Adrenal gland (tissue), 5 donors: ENCODE measurements around the gene ATP6V1G1.

Experiments used
- CTCF ChIP-seq, 6 experiments: fragments of 450-650 bp in 4 of 6; fragments of 200-600 bp in 2 of 6; sonication (generic) in 1 of 6; IDR thresholded peaks; 1 replicate in 5 of 6; 2 replicates in 1 of 6; pipeline versions ENCODE4 v1.5.1 to v1.8.0; 2016 to 2021; ENCODE audit warnings: antibody characterized with exemption in 6 of 6, mild to moderate bottlenecking in 2 of 6, moderate library complexity in 1 of 6
- POLR2A ChIP-seq, 2 donors: fragments of 450-650 bp; IDR thresholded peaks; one replicate each; pipeline ENCODE4 v1.6.1; 2017; ENCODE audit warnings: antibody characterized with exemption in 2 of 2, mild to moderate bottlenecking in 2 of 2, moderate library complexity in 1 of 2
- donor health status: DM: no; HTN: no; CAD: no.

GRCh38 chr9:114580609-114581193, 6.9 kb upstream of the ATP6V1G1 start:
- no peak for TF ChIP-seq POLR2A (IDR thresholded peaks at IDR 0.05)
- no peak for TF ChIP-seq CTCF (IDR thresholded peaks at IDR 0.05)
